K562 (cell line): Measurements from ENCODE around the gene ERCC1. TPM values are rescaled to one million over a fixed set of nuclear protein-coding genes. Genes with fewer than 3 reads are reported as not detected.

Source experiments
- C11orf30 ChIP-seq: fragments of 450-650 bp; IDR thresholded peaks from 2 replicates; pipeline ENCODE4 v1.6.1; 2016; ENCODE audit warnings: low read depth, mild to moderate bottlenecking
- COPS2 ChIP-seq: fragments of 450-650 bp; conservative IDR thresholded peaks from 2 replicates; pipeline ENCODE4 v1.6.1; 2016; ENCODE audit warnings: mild to moderate bottlenecking, moderate library complexity
- E2F3 ChIP-seq: fragments of 250-450 bp; sonication (Bioruptor Pico); IDR thresholded peaks from 2 replicates; pipeline ENCODE4 v1.4.0; 2020; ENCODE audit warnings: mild to moderate bottlenecking
- EP400 ChIP-seq: fragments of 450-650 bp; IDR thresholded peaks from 2 replicates; pipeline ENCODE4 v1.6.1; 2017; ENCODE audit warnings: antibody characterized with exemption, mild to moderate bottlenecking, moderate library complexity
- GTF2F1 ChIP-seq: IDR thresholded peaks from 2 replicates; pipeline ENCODE4 v1.6.1; 2011; ENCODE audit warnings: low read depth, low read length, improper control_type of control experiment
- JUND ChIP-seq, 2 experiments: IDR thresholded peaks; 2 replicates in 1 of 2; 3 replicates in 1 of 2; pipeline ENCODE4 v1.6.1; 2011; ENCODE audit warnings: borderline replicate concordance in 2 of 2, low read depth in 2 of 2, low read length in 2 of 2, improper control_type of control experiment in 1 of 2, missing biosample characterization in 1 of 2, missing genetic modification characterization in 1 of 2, missing genetic modification reagents in 1 of 2
- KAT8 ChIP-seq: fragments of 450-650 bp; IDR thresholded peaks from 2 replicates; pipeline ENCODE4 v1.6.1; 2016; ENCODE audit warnings: low read depth, mild to moderate bottlenecking
- MXD1 ChIP-seq: fragments of 250-450 bp; sonication (Bioruptor Pico); IDR thresholded peaks from 2 replicates; pipeline ENCODE4 v1.8.0; 2021; ENCODE audit warnings: borderline replicate concordance, mild to moderate bottlenecking, moderate library complexity; ENCODE audit not compliant: poor library complexity, severe bottlenecking
- NR2C2 ChIP-seq, 2 experiments: fragments of 200-800 bp in 1 of 2; sonication (Bioruptor generic) in 1 of 2; sonication (generic) in 1 of 2; formaldehyde crosslinking in 1 of 2; IDR thresholded peaks; 2 replicates each; pipeline versions ENCODE4 v1.6.1 to v1.8.0; 2016 to 2022; ENCODE audit warnings: mild to moderate bottlenecking in 1 of 2, missing compliant biosample characterization in 1 of 2, missing genetic modification characterization in 1 of 2, missing genetic modification reagents in 1 of 2
- POLR2B ChIP-seq: fragments of 450-650 bp; IDR thresholded peaks from 2 replicates; pipeline ENCODE4 v1.6.1; 2018; ENCODE audit warnings: low read depth; ENCODE audit not compliant: partially characterized antibody
- RBM39 ChIP-seq: fragments of 200-400 bp; formaldehyde crosslinking; optimal IDR thresholded peaks from 2 replicates; pipeline ENCODE3; 2018; ENCODE audit warnings: low read depth, low read length
- RREB1 ChIP-seq: fragments of 250-450 bp; sonication (Bioruptor Pico); IDR thresholded peaks from 2 replicates; pipeline ENCODE4 v1.4.0; 2020
- SMARCA4 ChIP-seq: fragments of 450-650 bp; IDR thresholded peaks from 2 replicates; pipeline ENCODE4 v1.6.1; 2016
- TBP ChIP-seq: optimal IDR thresholded peaks from 2 replicates; pipeline ENCODE3; 2011; ENCODE audit warnings: low read depth, low read length, improper control_type of control experiment
- TCF7 ChIP-seq: sonication (generic); IDR thresholded peaks from 2 replicates; pipeline ENCODE4 v1.6.1; 2016; ENCODE audit warnings: antibody characterized with exemption, borderline replicate concordance
- TEAD1 ChIP-seq, 2 experiments: fragments of 450-650 bp in 1 of 2; sonication (generic) in 1 of 2; formaldehyde crosslinking; IDR thresholded peaks; 2 replicates each; pipeline versions ENCODE4 v1.4.0 to v1.8.0; 2020 to 2022; ENCODE audit warnings: mild to moderate bottlenecking in 2 of 2, missing genetic modification reagents in 1 of 2
- TRIM28 ChIP-seq: fragments of 450-650 bp; IDR thresholded peaks from 2 replicates; pipeline ENCODE4 v1.6.1; 2017
- ZNF3 ChIP-seq: fragments of 250-450 bp; sonication (Bioruptor Pico); IDR thresholded peaks from 2 replicates; pipeline ENCODE4 v1.5.0; 2021; ENCODE audit warnings: mild to moderate bottlenecking, moderate library complexity
- ZNF384 ChIP-seq: IDR thresholded peaks from 2 replicates; pipeline ENCODE4 v1.6.1; 2012; ENCODE audit warnings: low read depth, low read length, improper control_type of control experiment
- ZNF512 ChIP-seq: IDR thresholded peaks from 2 replicates; pipeline ENCODE4 v1.6.1; 2016; ENCODE audit warnings: missing genetic modification characterization, missing compliant biosample characterization
- ZNF583 ChIP-seq: fragments of 250-450 bp; sonication (Bioruptor Pico); IDR thresholded peaks from 2 replicates; pipeline ENCODE4 v1.4.0; 2020
- polyA plus RNA-seq, 8 experiments: library from polyadenylated mRNA; depleted of rRNA in 4 of 8; stranded (reverse) in 5 of 8; unstranded in 3 of 8; fragments of >200 nt; fragmentation: Nextera tagmentation in 2 of 8; fragmentation: Illumina TruSeq in 1 of 8; extraction: Ambion mirVana in 2 of 8; extraction: Trizol in 1 of 8; gene quantifications; 2 replicates each; pipeline versions ENCODE4 v1.2.1 to v1.2.3, GENCODE V29; 2011 to 2014; ENCODE audit warnings: inconsistent platforms in 1 of 8, missing spikeins in 1 of 8
- total RNA-seq, 7 experiments: library from RNA; depleted of rRNA in 6 of 7; stranded (reverse); fragments of >200 nt in 6 of 7; fragmentation: Illumina TruSeq in 2 of 7; extraction: Trizol in 2 of 7; gene quantifications; 2 replicates each; pipeline versions ENCODE4 v1.2.1 to v1.2.3, GENCODE V29; 2011 to 2021; ENCODE audit warnings: low replicate concordance in 1 of 7

The ERCC1 gene
- total and polyA plus RNA-seq, 9 of the 15 experiments (the other 6 are each of a cell fraction or from before 2014, with no cell fraction given), result 9.3 to 92.6 (median 60.0) TPM

- TF ChIP-seq MXD1 (CRISPR knock-in tag) (no peak), RREB1 (CRISPR knock-in tag) (peak; percentile 84), KAT8 (no peak), GTF2F1 (no peak), TRIM28 (peak; percentile 25; the same call in 1 of the 2 replicates), ZNF384 (no peak), ZNF512 (tag) (no peak), RBM39 (peak; percentile 23), TBP (peak; percentile 80), SMARCA4 (peak; percentile 82), NR2C2 (CRISPR knock-in tag; IDR thresholded peaks at IDR 0.05) (peak; percentile 74; the same call in 1 of the 2 replicates), NR2C2 (tag; IDR thresholded peaks at IDR 0.05) (peak; percentile 51; the same call in 1 of the 2 replicates), ZNF583 (no peak), TCF7 (0 out of 2 replicates have a peak, but pooled peaks have one; percentile 20), TEAD1 (CRISPR knock-in tag; IDR thresholded peaks at IDR 0.05) (peak; percentile 25 to 51; a peak in 1 of 4 replicates), POLR2B (peak; percentile 55), ZNF3 (CRISPR knock-in tag) (no peak), COPS2 (no peak), E2F3 (CRISPR knock-in tag) (0 out of 2 replicates have a peak, but pooled peaks have one; percentile 6), C11orf30 (peak; percentile 56), EP400 (no peak), JUND (IDR thresholded peaks at IDR 0.05; ENCODE audit: borderline replicate concordance, low read depth, low read length) (peak; percentile 89), JUND (tag; IDR thresholded peaks at IDR 0.05; ENCODE audit: borderline replicate concordance, low read depth, low read length) (peak; percentile 81; the same call in 2 of the 3 replicates)
Observed at GRCh38 chr19:45442778-45443461, 19.2 kb upstream of the ERCC1 start (continued).
